GM18519 (cell line): Measurements from ENCODE around the gene TSPAN2.
A peak's percentile ranks its signal among the peaks of the same experiment; 100 is the strongest.

Source experiments
- ATAC-seq: cut with Tn5 transposase; IDR thresholded peaks from one replicate; pipeline ENCODE4 v1.9.1; 2021; ENCODE audit warnings: mild to moderate bottlenecking, moderate library complexity; ENCODE audit not compliant: unreplicated experiment, low FRiP score

TSPAN2 gene

DNA sequence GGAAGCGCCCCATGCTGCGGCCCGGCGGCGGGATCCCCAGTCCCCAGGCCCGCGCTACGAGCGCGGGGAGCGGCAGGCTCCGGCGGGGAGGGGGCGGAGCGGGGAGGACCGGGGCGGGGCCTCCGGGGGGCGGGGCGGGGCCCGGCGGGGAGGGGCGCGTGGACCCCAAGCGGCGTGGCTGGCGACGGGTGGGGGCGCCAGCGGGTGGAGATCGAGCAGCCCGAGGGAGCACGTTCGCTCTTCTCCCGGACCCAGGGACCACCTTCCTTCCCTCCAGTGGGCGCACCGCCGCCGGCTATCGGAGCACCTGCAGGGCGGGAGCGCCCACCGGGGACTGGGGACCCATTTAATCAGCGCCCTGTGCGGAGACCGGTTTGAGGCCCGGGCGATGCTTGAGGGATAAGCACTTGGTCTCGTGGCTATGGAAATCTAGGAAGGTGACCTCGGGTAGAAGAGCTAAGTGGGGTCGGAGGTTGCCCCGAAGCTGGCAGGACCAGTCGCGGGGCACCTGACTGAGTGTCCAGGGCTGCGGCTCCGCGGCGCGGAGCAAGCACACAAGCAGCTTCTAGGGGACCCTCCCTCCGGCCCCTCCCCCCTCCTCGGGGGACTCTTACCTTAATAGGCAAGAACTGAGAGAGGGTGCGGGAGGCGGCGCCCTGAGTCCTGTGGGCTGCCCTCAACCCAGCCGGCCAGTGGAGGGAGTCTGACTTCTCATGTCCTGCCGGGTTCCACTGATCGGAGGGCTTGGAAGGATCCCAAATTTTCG lies at the start of gene TSPAN2:
Gene TSPAN2 (minus strand): TSS at position 84 of the 766 bp plus-strand sequence. CDS start 71 bp downstream, at position 13.
- no peak for ATAC-seq

DNA sequence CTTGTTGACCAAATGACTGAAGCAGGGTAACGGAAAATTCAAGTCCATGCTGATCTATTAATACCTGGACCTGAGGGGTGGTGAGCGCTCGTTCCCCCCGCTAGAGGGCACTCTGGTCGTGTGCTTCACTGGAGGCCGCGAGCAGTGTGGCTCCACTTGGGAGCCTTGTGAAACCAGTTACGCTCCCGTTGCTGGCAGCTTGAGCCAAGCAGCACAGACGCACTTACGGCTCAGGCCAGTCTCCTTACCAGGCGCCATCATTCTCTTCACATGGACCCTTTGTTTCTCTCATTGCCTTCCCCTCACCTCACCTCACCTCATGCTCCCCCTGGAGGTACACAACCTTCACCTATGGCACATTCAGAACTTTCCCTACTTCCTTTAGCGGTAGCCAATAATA lies 49.7 kb upstream of the TSPAN2 start:
- peak; percentile 75 for ATAC-seq

DNA sequence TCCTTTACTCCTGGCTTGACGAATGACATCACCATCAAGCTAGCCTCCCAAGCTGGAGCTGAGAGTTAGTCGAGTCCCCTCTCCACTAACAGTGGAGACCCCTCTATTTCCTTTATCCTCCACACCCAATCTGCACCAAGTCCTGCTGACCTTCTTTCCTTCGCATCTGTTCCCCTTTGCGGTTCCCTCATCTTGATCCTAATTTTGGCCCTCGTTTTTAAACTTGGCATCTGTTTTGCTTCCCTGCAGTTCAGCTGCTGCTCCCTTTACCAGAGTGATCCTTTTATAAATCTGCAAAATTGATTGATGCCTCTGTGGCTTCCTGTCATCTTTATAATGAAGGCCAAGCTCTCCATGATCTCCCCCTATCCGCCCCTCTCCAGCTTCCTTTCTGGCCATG lies 49.0 kb upstream of the TSPAN2 start:
- no peak for ATAC-seq

- no peak for ATAC-seq
These were observed 47.9 kb upstream of the TSPAN2 start for GRCh38 chr1:115137191-115137590.

GRCh38 chr1:115136706-115137105 lies 47.4 kb upstream of the TSPAN2 start:
- no peak for ATAC-seq

DNA sequence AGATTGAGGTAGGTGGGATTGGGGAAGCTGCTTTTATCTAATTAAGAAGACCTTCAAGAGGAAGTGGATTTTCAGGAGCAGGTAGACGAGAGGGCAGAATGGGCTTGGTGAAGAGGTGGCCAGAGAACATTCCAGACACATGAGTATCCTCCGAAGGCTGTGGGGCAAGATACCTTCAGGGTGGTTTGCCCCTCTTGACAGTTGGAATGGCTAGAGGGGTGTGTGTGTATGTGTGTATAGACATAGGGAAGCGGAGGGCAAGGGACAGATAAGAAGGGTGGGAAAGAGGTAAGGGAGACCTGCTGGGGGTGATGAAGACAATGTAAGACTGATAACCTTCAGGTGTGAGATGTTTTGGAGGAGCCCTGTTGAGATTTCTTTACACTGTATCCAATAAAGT lies 46.8 kb upstream of the TSPAN2 start:
- ATAC-seq, result no peak

- no peak for ATAC-seq
These were observed 46.4 kb upstream of the TSPAN2 start for GRCh38 chr1:115135681-115136080.

DNA sequence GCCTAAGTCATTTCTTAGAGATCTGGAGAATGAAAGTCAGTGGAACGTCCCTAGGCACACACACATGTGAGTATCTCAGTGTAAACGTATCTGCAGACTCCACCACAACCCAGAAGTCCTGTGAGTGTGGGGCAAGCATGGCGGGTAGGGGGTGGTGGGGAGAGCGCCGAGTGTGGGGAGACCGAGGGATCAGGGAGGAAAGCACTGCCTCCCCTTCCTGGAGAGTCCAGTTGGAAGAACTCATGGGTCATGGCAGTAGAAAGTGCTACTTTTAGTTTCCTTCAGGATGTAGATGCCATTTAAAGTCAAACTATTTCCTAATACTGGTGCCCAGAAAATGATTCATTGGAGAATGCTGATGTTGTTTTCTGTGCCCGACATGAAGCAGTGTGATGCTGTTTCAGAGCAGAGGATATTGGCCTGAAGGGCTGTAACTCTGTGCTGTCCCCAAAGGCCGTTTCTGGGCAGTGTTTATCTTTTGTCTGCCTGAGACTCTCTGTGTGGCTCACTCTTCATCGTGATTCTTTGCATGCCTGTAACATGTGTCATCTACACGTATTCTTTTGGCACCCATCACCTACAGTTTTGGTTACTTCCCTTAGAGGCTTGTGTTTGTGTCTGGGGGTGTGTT lies 45.7 kb upstream of the TSPAN2 start:
- ATAC-seq, result no peak

GRCh38 chr1:115134231-115134630 lies 44.9 kb upstream of the TSPAN2 start:
- ATAC-seq, result no peak

DNA sequence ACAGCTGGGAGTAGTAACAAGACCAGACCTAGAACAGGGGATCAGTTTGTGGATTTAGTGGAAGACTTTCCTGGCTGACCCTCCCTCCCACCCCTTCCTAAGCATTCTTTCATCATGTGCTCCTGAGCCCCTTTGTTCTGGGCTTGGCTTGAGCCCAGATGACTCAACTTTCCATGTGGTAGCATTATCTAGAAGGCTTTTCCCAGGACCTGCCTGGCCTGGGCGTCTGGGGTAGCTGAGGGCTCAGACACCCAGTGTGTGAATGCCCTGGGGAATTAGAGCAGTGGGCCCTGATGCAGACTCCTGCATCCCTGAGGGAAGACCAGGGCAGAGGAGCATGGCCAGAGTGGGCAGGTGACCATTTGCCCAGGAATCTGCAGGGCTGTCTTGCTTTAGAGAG lies 44.1 kb upstream of the TSPAN2 start:
- no peak for ATAC-seq

DNA sequence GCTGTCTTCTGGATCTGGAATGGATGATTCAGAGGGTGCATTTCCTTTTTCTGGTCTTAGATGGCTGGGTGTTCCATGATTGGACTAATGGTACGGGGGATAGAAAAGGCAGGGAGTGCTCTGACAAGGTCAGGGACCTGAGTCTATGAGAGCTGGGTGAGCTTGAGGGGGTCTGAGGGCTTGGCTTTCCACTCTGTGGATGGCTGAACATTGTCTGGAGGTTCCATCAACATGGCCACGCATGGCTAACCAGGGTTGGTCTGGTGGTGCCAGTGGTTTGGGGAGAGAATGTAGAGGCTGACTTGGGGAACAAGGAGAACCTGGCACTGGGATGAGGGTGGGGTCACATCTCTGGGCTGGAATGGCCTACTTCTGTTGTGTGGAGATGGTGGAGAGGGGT lies 41.5 kb upstream of the TSPAN2 start:
- no peak for ATAC-seq

GRCh38 chr1:115129071-115129640 lies 39.9 kb upstream of the TSPAN2 start:
- ATAC-seq, result no peak

- no peak for ATAC-seq
These were observed 38.2 kb upstream of the TSPAN2 start for GRCh38 chr1:115127539-115127938.

- no peak for ATAC-seq
These were observed 37.2 kb upstream of the TSPAN2 start for GRCh38 chr1:115126516-115126915.

DNA sequence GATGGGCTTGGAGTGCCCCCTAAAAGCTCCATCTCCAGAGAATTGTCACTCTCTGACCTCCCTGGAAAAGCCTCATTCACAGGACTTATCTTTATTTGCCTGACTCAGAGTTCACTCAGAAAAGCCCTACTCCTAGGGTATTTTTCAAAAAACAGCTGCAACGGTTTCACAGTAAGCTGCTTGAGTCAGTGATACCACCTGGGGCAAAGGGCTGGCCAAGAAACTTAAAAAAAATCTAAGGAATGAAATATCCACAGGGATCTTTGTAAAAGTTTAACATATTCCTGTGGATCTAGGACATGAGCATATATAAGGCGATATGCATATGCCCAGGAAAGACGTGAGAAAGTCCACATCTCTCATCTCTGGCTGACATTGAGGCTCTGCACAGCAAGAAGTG lies 33.8 kb upstream of the TSPAN2 start:
- ATAC-seq, result no peak

DNA sequence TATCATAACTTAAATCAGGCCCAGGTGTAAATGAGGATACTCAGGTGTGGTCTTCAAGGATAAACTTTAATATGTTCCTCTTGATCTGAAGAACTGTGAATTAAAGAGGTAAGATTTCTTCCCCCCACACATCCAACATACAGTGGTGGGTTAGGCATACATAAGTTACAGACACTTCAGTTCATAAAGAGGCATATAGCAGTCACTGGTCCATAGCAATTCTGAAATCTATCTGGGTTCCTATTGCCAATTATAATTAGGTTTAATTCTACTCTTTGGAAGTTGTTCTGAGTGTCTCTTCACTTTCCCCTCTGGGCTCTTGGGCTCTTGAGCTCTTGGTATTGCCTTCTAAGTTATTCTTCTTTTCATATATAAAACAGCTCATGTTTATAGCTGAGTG lies 32.5 kb upstream of the TSPAN2 start:
- ATAC-seq, result no peak

GRCh38 chr1:115120296-115120695 lies 31.0 kb upstream of the TSPAN2 start:
- no peak for ATAC-seq

GRCh38 chr1:115118611-115119010 lies 29.3 kb upstream of the TSPAN2 start:
- no peak for ATAC-seq

DNA sequence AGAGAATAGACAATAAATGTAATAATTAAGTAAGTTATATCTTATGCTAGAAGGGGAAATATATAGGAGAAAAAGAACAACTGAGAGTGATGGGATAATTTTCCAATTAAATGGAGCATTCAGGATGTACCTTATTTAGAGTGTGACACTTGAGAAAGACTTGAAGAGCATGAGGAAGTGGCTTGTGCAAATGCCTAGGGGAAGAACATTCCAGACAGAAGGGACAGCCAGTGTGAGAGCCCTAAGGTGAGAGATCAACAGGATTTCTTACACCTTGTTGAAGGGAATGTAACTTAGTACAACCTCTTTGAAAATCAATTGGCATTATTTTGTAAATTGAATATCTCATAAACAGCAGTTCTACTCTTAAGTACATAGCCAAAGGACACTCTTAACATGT lies 28.8 kb upstream of the TSPAN2 start:
- ATAC-seq, result no peak

GRCh38 chr1:115117298-115117697 lies 28.0 kb upstream of the TSPAN2 start:
- no peak for ATAC-seq

DNA sequence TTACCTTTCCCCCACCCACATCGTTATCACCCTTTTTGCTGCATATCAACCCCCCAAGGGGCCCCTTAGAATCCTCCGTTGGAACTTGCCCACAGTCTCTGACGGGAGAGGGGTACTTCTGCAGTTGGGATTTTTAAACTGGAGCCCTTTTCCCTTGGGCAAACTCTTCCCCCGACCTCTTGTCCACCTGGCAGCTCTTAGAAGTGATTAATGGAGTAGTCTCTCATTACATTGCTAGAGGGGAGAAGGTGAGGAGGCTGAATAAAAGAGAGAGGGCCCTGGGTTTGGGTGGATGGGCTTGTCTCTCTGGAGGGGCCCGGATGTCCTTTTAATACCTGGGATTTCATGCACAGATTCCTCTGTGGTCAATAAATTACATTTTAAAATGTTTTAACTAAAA lies 27.2 kb upstream of the TSPAN2 start:
- no peak for ATAC-seq
